ENCODE data around the gene CTNNA3.

GRCh38 chr10:67011480-67011879 is 684.5 kb downstream of the CTNNA3 start:
- no peak for TF ChIP-seq CTCF (conservative IDR thresholded peaks at IDR 0.05; ENCODE audit: low read depth, low read length)
- TF ChIP-seq BHLHE40 (IDR thresholded peaks at IDR 0.05; ENCODE audit: low read depth, low read length) = no peak
- no peak for TF ChIP-seq CEBPB (IDR thresholded peaks at IDR 0.05; ENCODE audit: low read depth, low read length)
- TF ChIP-seq FOS (IDR thresholded peaks at IDR 0.05; ENCODE audit: low read depth, low read length) = no peak
- TF ChIP-seq USF2 (IDR thresholded peaks at IDR 0.05; ENCODE audit: low read depth, low read length) = no peak
- no peak for TF ChIP-seq ELK1 (IDR thresholded peaks at IDR 0.05; ENCODE audit: borderline replicate concordance, low read depth, low read length)
- no peak for TF ChIP-seq RFX5 (IDR thresholded peaks at IDR 0.05; ENCODE audit: low read depth, low read length)
